ENCODE data around the gene ZNF536.

The ZNF536 gene

GRCh38 chr19:30373593-30373992, 1.4 kb downstream of the ZNF536 start:
- no peak overlapping the region for H3K4me3 ChIP-seq (ENCODE audit: low read depth, low read length)
- no peak for DNase-seq (ENCODE audit: low read depth)
- TF ChIP-seq POLR2A (IDR thresholded peaks at IDR 0.05; ENCODE audit: extremely low read depth, insufficient read length) (no peak), MYC (IDR thresholded peaks at IDR 0.05; ENCODE audit: low read depth, low read length) (no peak), CTCF (IDR thresholded peaks at IDR 0.05; ENCODE audit: low read depth, low read length) (no peak)
- TF ChIP-seq, protein P1, sequence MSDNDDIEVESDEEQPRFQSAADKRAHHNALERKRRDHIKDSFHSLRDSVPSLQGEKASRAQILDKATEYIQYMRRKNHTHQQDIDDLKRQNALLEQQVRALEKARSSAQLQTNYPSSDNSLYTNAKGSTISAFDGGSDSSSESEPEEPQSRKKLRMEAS (IDR thresholded peaks at IDR 0.05; ENCODE audit: low read depth, low read length) = no peak

GRCh38 chr19:30374539-30374864, 2.3 kb downstream of the ZNF536 start:
- TF ChIP-seq MYC (IDR thresholded peaks at IDR 0.05; ENCODE audit: low read depth, low read length) (no peak), POLR2A (IDR thresholded peaks at IDR 0.05; ENCODE audit: extremely low read depth, insufficient read length) (no peak), CTCF (IDR thresholded peaks at IDR 0.05; ENCODE audit: low read depth, low read length) (no peak)
- TF ChIP-seq, protein P1 (IDR thresholded peaks at IDR 0.05; ENCODE audit: low read depth, low read length) = no peak
- H3K4me3 ChIP-seq (ENCODE audit: low read depth, low read length) = no peak overlapping the region
- no peak for DNase-seq (ENCODE audit: low read depth)

- H3K4me3 ChIP-seq (ENCODE audit: low read depth, low read length) = no peak overlapping the region
- DNase-seq (ENCODE audit: low read depth) = no peak
- TF ChIP-seq MYC (IDR thresholded peaks at IDR 0.05; ENCODE audit: low read depth, low read length) (no peak), CTCF (IDR thresholded peaks at IDR 0.05; ENCODE audit: low read depth, low read length) (no peak), POLR2A (IDR thresholded peaks at IDR 0.05; ENCODE audit: extremely low read depth, insufficient read length) (no peak)
- TF ChIP-seq, protein P1 (IDR thresholded peaks at IDR 0.05; ENCODE audit: low read depth, low read length) = no peak
These were observed 2.8 kb downstream of the ZNF536 start for GRCh38 chr19:30374865-30375552.

DNA sequence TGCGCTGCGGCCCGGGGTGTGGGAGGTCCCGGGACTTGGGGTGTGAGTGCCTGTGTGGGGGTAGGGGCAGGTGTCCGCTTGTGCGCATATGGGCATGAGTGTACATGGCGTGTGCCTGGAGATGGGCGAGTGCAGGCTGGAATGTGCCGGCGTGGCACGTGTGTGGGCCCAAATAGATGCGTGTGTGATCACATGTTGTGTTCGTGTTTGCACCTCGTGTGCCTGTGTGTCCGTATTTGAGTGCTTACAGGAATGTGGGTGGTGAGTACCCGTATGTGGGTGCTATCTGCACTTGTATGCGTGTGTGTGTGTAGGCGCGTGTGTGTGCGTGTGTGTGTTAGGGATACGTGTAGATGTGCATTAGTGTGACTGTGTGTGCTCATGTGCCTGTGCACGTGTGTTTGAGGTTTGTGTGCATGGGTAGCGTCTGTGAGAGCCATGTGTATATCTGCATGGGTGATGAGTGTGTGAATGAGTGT, 3.4 kb downstream of the ZNF536 start:
- DNase-seq (ENCODE audit: low read depth) = no peak
- H3K4me3 ChIP-seq (ENCODE audit: low read depth, low read length) = no peak overlapping the region
- no peak for TF ChIP-seq POLR2A (IDR thresholded peaks at IDR 0.05; ENCODE audit: extremely low read depth, insufficient read length)
- no peak for TF ChIP-seq CTCF (IDR thresholded peaks at IDR 0.05; ENCODE audit: low read depth, low read length)
- TF ChIP-seq, protein P1 (IDR thresholded peaks at IDR 0.05; ENCODE audit: low read depth, low read length) = no peak
- no peak for TF ChIP-seq MYC (IDR thresholded peaks at IDR 0.05; ENCODE audit: low read depth, low read length)

GRCh38 chr19:30376272-30376671, 4.1 kb downstream of the ZNF536 start:
- H3K4me3 ChIP-seq (ENCODE audit: low read depth, low read length) = no peak overlapping the region
- no peak for DNase-seq (ENCODE audit: low read depth)
- TF ChIP-seq, protein P1 (IDR thresholded peaks at IDR 0.05; ENCODE audit: low read depth, low read length) = no peak
- no peak for TF ChIP-seq MYC (IDR thresholded peaks at IDR 0.05; ENCODE audit: low read depth, low read length)
- no peak for TF ChIP-seq POLR2A (IDR thresholded peaks at IDR 0.05; ENCODE audit: extremely low read depth, insufficient read length)
- TF ChIP-seq CTCF (IDR thresholded peaks at IDR 0.05; ENCODE audit: low read depth, low read length) = no peak
